Upper lobe of left lung (tissue), 6 donors: ENCODE results near the gene SLC8A3. TPM values are rescaled to one million over a fixed set of nuclear protein-coding genes. Genes with fewer than 3 reads are reported as not detected.

Source experiments
- ATAC-seq, 2 donors: fragments of 200-7000 bp; cut with Tn5 transposase; one replicate each; pipeline ENCODE4 v1.9.1; 2022; ENCODE audit warnings: mild to moderate bottlenecking in 2 of 2, moderate library complexity in 2 of 2; ENCODE audit not compliant: low FRiP score in 2 of 2
- DNase-seq, 2 donors: peaks; one replicate each; pipeline ENCODE4 v3.0.0-alpha.2; 2019 to 2020
- H3K27ac ChIP-seq, 4 donors: fragments of 200-600 bp; sonication (generic); one replicate each; pipeline ENCODE4 v1.5.1; 2016 to 2019
- H3K27me3 ChIP-seq, 4 donors: fragments of 200-600 bp; sonication (generic); one replicate each; pipeline ENCODE4 v1.5.1; 2017 to 2019
- H3K36me3 ChIP-seq, 4 donors: fragments of 200-600 bp; sonication (generic); one replicate each; pipeline ENCODE4 v1.5.1; 2016 to 2019
- H3K4me1 ChIP-seq, 4 donors: fragments of 200-600 bp; sonication (generic); one replicate each; pipeline ENCODE4 v1.5.1; 2018 to 2019
- H3K4me3 ChIP-seq, 4 donors: fragments of 200-600 bp; sonication (generic); one replicate each; pipeline ENCODE4 v1.5.1; 2017 to 2019; ENCODE audit warnings: mild to moderate bottlenecking in 2 of 4, moderate library complexity in 1 of 4
- H3K9me3 ChIP-seq, 4 donors: fragments of 200-600 bp; sonication (generic); one replicate each; pipeline ENCODE4 v1.5.1; 2018 to 2019
- CTCF ChIP-seq, 6 experiments: fragments of 450-650 bp in 4 of 6; fragments of 200-600 bp in 2 of 6; sonication (generic) in 2 of 6; IDR thresholded peaks; one replicate each; pipeline ENCODE4 v1.5.1; 2016 to 2019; ENCODE audit warnings: antibody characterized with exemption in 6 of 6
- EP300 ChIP-seq, 4 donors: sonication (generic); formaldehyde crosslinking; IDR thresholded peaks; one replicate each; pipeline ENCODE4 v1.5.1; 2017; ENCODE audit warnings: antibody characterized with exemption in 4 of 4, control low read depth in 2 of 4
- POLR2A ChIP-seq, 4 donors: fragments of 450-650 bp; IDR thresholded peaks; one replicate each; pipeline ENCODE4 v1.5.1; 2016 to 2017; ENCODE audit warnings: antibody characterized with exemption in 4 of 4, mild to moderate bottlenecking in 2 of 4
- POLR2AphosphoS5 ChIP-seq, 2 donors: sonication (generic); formaldehyde crosslinking; IDR thresholded peaks; one replicate each; pipeline ENCODE4 v1.5.1; 2017; ENCODE audit warnings: antibody characterized with exemption in 2 of 2
- WGBS, 2 donors: methylation state at CpG; one replicate each; pipeline ENCODE4 v1.1.5; 2017 to 2018; 5-methylcytosine and 5-hydroxymethylcytosine counted together
- total RNA-seq, 6 donors: library from RNA; depleted of rRNA in 4 of 6; stranded (reverse); fragments of >200 nt in 4 of 6; gene quantifications; one replicate each; pipeline versions ENCODE4 v1.1.0 to v1.2.1, GENCODE V29; 2016 to 2021
- donor health status: DM: no; HTN: no; CAD: no; lungs with moderate emphysema.
- donor health status: DM: no; HTN: yes; CAD: no; lungs with severe emphysema.

Gene SLC8A3
- total RNA-seq, 6 donors from 2014 or later, result 0.49 to 1.4 (median 1.0) TPM

GRCh38 chr14:70127186-70127585 is 61.6 kb downstream of the SLC8A3 start:
- Histone ChIP-seq H3K4me3 (no peak overlapping the region), H3K27ac (no peak overlapping the region), H3K36me3 (no peaks in the 10 kb centered on the region), H3K9me3 (no peaks in the 10 kb centered on the region), H3K27me3 (no peaks in the 10 kb centered on the region), H3K4me1 (no peaks in the 10 kb centered on the region)
- WGBS, 2 donors, result 90 to 92% methylated on average over 7 of the region's 7 CpGs
- ATAC-seq (no peak), DNase-seq (no peak)
- TF ChIP-seq EP300 (IDR thresholded peaks at IDR 0.05) (no peak), POLR2A (IDR thresholded peaks at IDR 0.05) (no peak), CTCF (IDR thresholded peaks at IDR 0.05) (no peak), POLR2AphosphoS5 (IDR thresholded peaks at IDR 0.05) (no peak)

- no peak for DNase-seq
- no peak for ATAC-seq
- Histone ChIP-seq H3K9me3 (no peaks in the 10 kb centered on the region), H3K36me3 (no peaks in the 10 kb centered on the region), H3K27ac (no peak overlapping the region), H3K27me3 (no peaks in the 10 kb centered on the region), H3K4me1 (no peaks in the 10 kb centered on the region), H3K4me3 (no peak overlapping the region)
- 79 to 96% methylated on average over 2 of the region's 2 CpGs for WGBS, 2 donors
- TF ChIP-seq EP300 (IDR thresholded peaks at IDR 0.05) (no peak), CTCF (IDR thresholded peaks at IDR 0.05) (no peak), POLR2AphosphoS5 (IDR thresholded peaks at IDR 0.05) (no peak), POLR2A (IDR thresholded peaks at IDR 0.05) (no peak)
Measured at GRCh38 chr14:70123796-70124195, 65.0 kb downstream of the SLC8A3 start.

GRCh38 chr14:70121521-70121920 is 67.2 kb downstream of the SLC8A3 start:
- Histone ChIP-seq H3K4me1 (no peaks in the 10 kb centered on the region), H3K27me3 (no peaks in the 10 kb centered on the region), H3K27ac (no peak overlapping the region), H3K9me3 (no peaks in the 10 kb centered on the region), H3K36me3 (no peaks in the 10 kb centered on the region), H3K4me3 (no peak overlapping the region)
- WGBS, 2 donors, result 23 to 34% methylated on average over 1 of the region's 1 CpG
- DNase-seq (no peak), ATAC-seq (no peak)
- no peak for TF ChIP-seq CTCF (IDR thresholded peaks at IDR 0.05)
- no peak for TF ChIP-seq POLR2A (IDR thresholded peaks at IDR 0.05)
- TF ChIP-seq EP300 (IDR thresholded peaks at IDR 0.05), result no peak
- TF ChIP-seq POLR2AphosphoS5 (IDR thresholded peaks at IDR 0.05), result no peak

GRCh38 chr14:70118064-70118463 is 70.7 kb downstream of the SLC8A3 start:
- Histone ChIP-seq H3K36me3 (no peaks in the 10 kb centered on the region), H3K4me1 (no peaks in the 10 kb centered on the region), H3K27ac (no peak overlapping the region), H3K4me3 (no peak overlapping the region), H3K9me3 (no peaks in the 10 kb centered on the region), H3K27me3 (no peaks in the 10 kb centered on the region)
- ATAC-seq (no peak), DNase-seq (no peak)
- WGBS, 2 donors, result 56 to 63% methylated on average over 3 of the region's 3 CpGs
- TF ChIP-seq CTCF (IDR thresholded peaks at IDR 0.05) (no peak), POLR2AphosphoS5 (IDR thresholded peaks at IDR 0.05) (no peak), POLR2A (IDR thresholded peaks at IDR 0.05) (no peak), EP300 (IDR thresholded peaks at IDR 0.05) (no peak)

GRCh38 chr14:70116278-70116677 is 72.5 kb downstream of the SLC8A3 start:
- H3K27ac ChIP-seq, result no peak overlapping the region
- TF ChIP-seq CTCF (IDR thresholded peaks at IDR 0.05), result no peak
- TF ChIP-seq POLR2A (IDR thresholded peaks at IDR 0.05), result no peak
- TF ChIP-seq EP300 (IDR thresholded peaks at IDR 0.05), result no peak
- no peak for TF ChIP-seq POLR2AphosphoS5 (IDR thresholded peaks at IDR 0.05)
- no peaks in the 10 kb centered on the region for H3K27me3 ChIP-seq
- no peaks in the 10 kb centered on the region for H3K4me1 ChIP-seq
- 61 to 62% methylated on average over 5 of the region's 5 CpGs for WGBS, 2 donors
- no peak for DNase-seq
- H3K4me3 ChIP-seq, result no peak overlapping the region
- no peak for ATAC-seq
- no peaks in the 10 kb centered on the region for H3K36me3 ChIP-seq
- H3K9me3 ChIP-seq, result no peaks in the 10 kb centered on the region
